ENCODE data around the gene PARVA.

The PARVA gene

GRCh38 chr11:12537778-12538401 lies 160.5 kb downstream of the PARVA start:
- no peak for DNase-seq

- no peak for DNase-seq
Observed at GRCh38 chr11:12538889-12539421, 161.6 kb downstream of the PARVA start.

GRCh38 chr11:12539572-12539971 lies 162.2 kb downstream of the PARVA start:
- no peak for DNase-seq

GRCh38 chr11:12540075-12540680 lies 162.8 kb downstream of the PARVA start:
- DNase-seq: no peak

GRCh38 chr11:12540913-12541582 lies 163.7 kb downstream of the PARVA start:
- no peak for DNase-seq

GRCh38 chr11:12541583-12542151 lies 164.3 kb downstream of the PARVA start:
- DNase-seq: no peak

- no peak for DNase-seq
Observed at GRCh38 chr11:12542186-12542935, 165.0 kb downstream of the PARVA start.

GRCh38 chr11:12543596-12544415 lies 166.4 kb downstream of the PARVA start:
- DNase-seq: no peak

GRCh38 chr11:12544986-12545775 lies 167.8 kb downstream of the PARVA start:
- DNase-seq: no peak

GRCh38 chr11:12546122-12546521 lies 168.8 kb downstream of the PARVA start:
- no peak for DNase-seq

- no peak for DNase-seq
Observed at GRCh38 chr11:12546660-12547059, 169.3 kb downstream of the PARVA start.

- DNase-seq: no peak
Observed at GRCh38 chr11:12547953-12548650, 170.7 kb downstream of the PARVA start.

- no peak for DNase-seq
Observed at GRCh38 chr11:12552692-12553091, 175.3 kb downstream of the PARVA start.

- DNase-seq: no peak
Observed at GRCh38 chr11:12554122-12554521, 176.8 kb downstream of the PARVA start.

GRCh38 chr11:12556155-12556554 lies 178.8 kb downstream of the PARVA start:
- DNase-seq: no peak

GRCh38 chr11:12556788-12557384 lies 179.5 kb downstream of the PARVA start:
- DNase-seq: no peak

GRCh38 chr11:12559011-12559410 lies 181.6 kb downstream of the PARVA start:
- no peak for DNase-seq

- no peak for DNase-seq
Observed at GRCh38 chr11:12560362-12560761, 183.0 kb downstream of the PARVA start.

- no peak for DNase-seq
Observed at GRCh38 chr11:12560861-12561260, 183.5 kb downstream of the PARVA start.

GRCh38 chr11:12564012-12564411 lies 186.6 kb downstream of the PARVA start:
- no peak for DNase-seq
